Ovary (tissue), 9 donors: ENCODE data around the gene ATG4A. TPM values are rescaled to one million over a fixed set of nuclear protein-coding genes. Genes with fewer than 3 reads are reported as not detected.

Experiments
- DNase-seq, 5 donors: peaks; one replicate each; pipeline ENCODE4 v3.0.0-alpha.2; 2019 to 2020
- H3K27ac ChIP-seq, 2 donors: fragments of 200-600 bp; one replicate each; pipeline versions ENCODE4 v1.5.1 to v1.8.0; 2019 to 2022
- H3K27me3 ChIP-seq: fragments of 200-600 bp; one replicate; pipeline ENCODE4 v1.8.0; 2022
- H3K36me3 ChIP-seq: fragments of 200-600 bp; sonication (generic); one replicate; pipeline ENCODE4 v1.5.1; 2019
- H3K4me1 ChIP-seq: one replicate; pipeline ENCODE4 v1.8.1; 2013; ENCODE audit warnings: mild to moderate bottlenecking, moderate library complexity; ENCODE audit not compliant: insufficient read depth
- H3K4me3 ChIP-seq: fragments of 200-600 bp; sonication (generic); one replicate; pipeline ENCODE4 v1.5.1; 2017
- H3K9me3 ChIP-seq, 2 donors: fragments of 200-600 bp in 1 of 2; sonication (generic) in 1 of 2; one replicate each; pipeline versions ENCODE4 v1.5.1 to v1.8.1; 2013 to 2019; ENCODE audit warnings: mild to moderate bottlenecking in 1 of 2, moderate library complexity in 1 of 2
- CTCF ChIP-seq, 3 donors: fragments of 450-650 bp in 2 of 3; fragments of 200-600 bp in 1 of 3; IDR thresholded peaks; one replicate each; pipeline versions ENCODE4 v1.5.1 to v1.8.0; 2016 to 2022; ENCODE audit warnings: antibody characterized with exemption in 3 of 3, mild to moderate bottlenecking in 1 of 3
- EP300 ChIP-seq: sonication (generic); formaldehyde crosslinking; IDR thresholded peaks from one replicate; pipeline ENCODE4 v1.6.1; 2017; ENCODE audit warnings: antibody characterized with exemption
- POLR2A ChIP-seq: fragments of 450-650 bp; IDR thresholded peaks from one replicate; pipeline ENCODE4 v1.6.1; 2017; ENCODE audit warnings: antibody characterized with exemption, mild to moderate bottlenecking, moderate library complexity
- WGBS, 3 donors: extraction: QIAGEN DNeasy Blood & Tissue Kit in 1 of 3; methylation state at CpG; one replicate each; pipeline versions ENCODE4 v1.1.5 to v1.1.7; 2013 to 2017; 5-methylcytosine and 5-hydroxymethylcytosine counted together
- intact Hi-C, 4 donors: fragments of 100-400 bp; cut with DNase I; formaldehyde crosslinking; loops; one replicate each; pipeline versions ENCODE4 v1.11.0 to v1.15.1; 2022 to 2023
- polyA plus RNA-seq, 2 donors: library from polyadenylated mRNA; stranded (reverse); fragments of 200-250 nt in 1 of 2; fragments of 350-450 nt in 1 of 2; fragmentation: Illumina TruSeq in 1 of 2; extraction: RNeasy Lipid Tissue Mini Kit (QIAGEN cat#74804) in 1 of 2; gene quantifications; one replicate each; pipeline ENCODE4 v1.2.3, GENCODE V29; 2013 to 2014
- total RNA-seq, 7 donors: library from RNA; depleted of rRNA in 2 of 7; stranded (reverse); fragments of >200 nt in 2 of 7; fragmentation: NEBNext Ultra II Directional in 3 of 7; extraction: Animal tissue kit (Norgen Biotek cat#: 25700) in 3 of 7; gene quantifications; one replicate each; pipeline versions ENCODE4 v1.1.0 to v1.2.4, GENCODE V29; 2016 to 2023
- donor health status: DM: no; HTN: no; CAD: no; lungs with moderate emphysema.
- donor health status: DM: no; HTN: no; CAD: no.
- donor health status: Bipolar disorder and iron deficiency.
- donor health status: DM: yes; HTN: yes; CAD: no.
- donor health status: DM: no; HTN: no; CAD: no.
- donor health status: DM: yes; HTN: yes; CAD: no.

The ATG4A gene
- total and polyA plus RNA-seq, 9 donors = 3.7 to 13.5 (median 5.2) TPM

- Histone ChIP-seq H3K4me1 (no peaks in the 10 kb centered on the region), H3K4me3 (no peak overlapping the region), H3K27ac (no peak overlapping the region), H3K36me3 (no peaks in the 10 kb centered on the region), H3K27me3 (no peaks in the 10 kb centered on the region), H3K9me3 (no peaks in the 10 kb centered on the region)
- intact Hi-C loops = no loop called here
- WGBS, 3 donors = 81 to 88% (median 84%) methylated on average over 3 of the region's 3 CpGs
- DNase-seq = no peak
- TF ChIP-seq CTCF (IDR thresholded peaks at IDR 0.05) (no peak), POLR2A (no peak), EP300 (no peak)
Observed at GRCh38 chrX:108169768-108170167, 78.2 kb downstream of the ATG4A start.

- TF ChIP-seq POLR2A = no peak
- no peak for TF ChIP-seq EP300
- TF ChIP-seq CTCF (IDR thresholded peaks at IDR 0.05) = no peak
- intact Hi-C loops = no loop called here
- H3K27ac ChIP-seq = no peak overlapping the region
- 89 to 96% (median 92%) methylated on average over 4 of the region's 4 CpGs for WGBS, 3 donors
- no peaks in the 10 kb centered on the region for H3K4me1 ChIP-seq
- no peak for DNase-seq
- H3K27me3 ChIP-seq = no peaks in the 10 kb centered on the region
- no peak overlapping the region for H3K4me3 ChIP-seq
- H3K36me3 ChIP-seq = no peaks in the 10 kb centered on the region
- H3K9me3 ChIP-seq = no peaks in the 10 kb centered on the region
Observed at GRCh38 chrX:108171671-108172070, 80.1 kb downstream of the ATG4A start.

GRCh38 chrX:108173874-108174273 is 82.3 kb downstream of the ATG4A start:
- intact Hi-C loops = no loop called here
- 36 to 50% (median 41%) methylated on average over 3 of the region's 3 CpGs for WGBS, 3 donors
- Histone ChIP-seq H3K9me3 (no peaks in the 10 kb centered on the region), H3K27ac (no peak overlapping the region), H3K36me3 (no peaks in the 10 kb centered on the region), H3K4me3 (no peak overlapping the region), H3K27me3 (no peaks in the 10 kb centered on the region), H3K4me1 (no peaks in the 10 kb centered on the region)
- no peak for DNase-seq
- TF ChIP-seq POLR2A (no peak), CTCF (IDR thresholded peaks at IDR 0.05) (no peak), EP300 (no peak)

GRCh38 chrX:108177351-108178142 is 86.0 kb downstream of the ATG4A start:
- Histone ChIP-seq H3K36me3 (no peaks in the 10 kb centered on the region), H3K9me3 (no peaks in the 10 kb centered on the region), H3K4me3 (no peak overlapping the region), H3K27ac (no peak overlapping the region), H3K27me3 (no peaks in the 10 kb centered on the region), H3K4me1 (no peaks in the 10 kb centered on the region)
- TF ChIP-seq CTCF (IDR thresholded peaks at IDR 0.05) (no peak), EP300 (no peak), POLR2A (no peak)
- WGBS, 3 donors = 68 to 80% (median 74%) methylated on average over 8 of the region's 8 CpGs
- DNase-seq = no peak
- intact Hi-C loops = no loop called here
